ENCODE results near the gene ARMC7. TPM values are rescaled to one million over a fixed set of nuclear protein-coding genes. Genes with fewer than 3 reads are reported as not detected.

The ARMC7 gene
- total RNA-seq, 1 experiment from 2014 or later, result 12.3 TPM

DNA sequence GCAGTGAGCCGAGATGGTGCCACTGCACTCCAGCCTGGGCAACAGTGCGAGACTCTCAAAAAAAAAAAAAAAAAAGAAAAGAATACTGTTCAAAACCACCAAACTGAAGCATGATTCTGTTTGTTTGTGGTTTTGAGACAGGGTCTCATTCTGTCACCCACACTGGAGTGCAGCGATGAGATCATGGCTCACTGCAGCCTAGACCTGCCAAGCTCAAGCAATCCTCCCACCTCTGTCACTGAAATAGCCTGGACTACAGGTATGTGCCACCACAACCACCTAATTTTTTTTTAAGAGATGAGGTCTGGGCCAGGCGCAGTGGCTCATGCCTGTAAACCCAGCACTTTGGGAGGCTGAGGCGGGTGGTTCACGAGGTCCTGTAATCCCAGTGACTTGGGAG, 68.7 kb downstream of the ARMC7 start:
- no peak for DNase-seq (ENCODE audit: low spot score)
- peaks cover 10% of the 10 kb centered on the region for H3K4me1 ChIP-seq (ENCODE audit: insufficient read depth, low read length, poor library complexity, severe bottlenecking)
- H3K9me3 ChIP-seq (ENCODE audit: low read depth, low read length, poor library complexity, severe bottlenecking), result no peaks in the 10 kb centered on the region
- ChIA-PET CTCF (no interaction called here), POLR2A (ENCODE audit: low non-redundant PET) (no interaction called here)
- no peaks in the 10 kb centered on the region for H3K27me3 ChIP-seq (replicated peaks; ENCODE audit: insufficient read depth, low read depth, low read length, poor library complexity)
- H3K27ac ChIP-seq (ENCODE audit: low read depth, low read length, poor library complexity, severe bottlenecking), result no peak overlapping the region
- TF ChIP-seq CTCF (conservative IDR thresholded peaks at IDR 0.05; ENCODE audit: low read depth, low read length) (no peak), EZH2 (IDR thresholded peaks at IDR 0.05; ENCODE audit: borderline replicate concordance, low read depth, low read length, poor library complexity, severe bottlenecking) (no peak)
- H3K4me3 ChIP-seq (ENCODE audit: low read depth, low read length, poor library complexity, severe bottlenecking), result no peak overlapping the region
- intact Hi-C loops (cut with micrococcal nuclease; ENCODE audit: unreplicated experiment), result no loop called here
- BruUV-seq (replicated peaks), result no TSS peak
- peaks cover 70% of the 10 kb centered on the region for H3K36me3 ChIP-seq (ENCODE audit: insufficient read depth, low read length, poor library complexity, severe bottlenecking)

Other genes with a start within 250 kb of the ARMC7 start
- 17.8 and 22.3 TPM in 2 replicates for gene FDXR, start 237.0 kb upstream of the ARMC7 start, total RNA-seq (2021)
- not detected in 2 replicates for gene FADS6, start 216.3 kb upstream of the ARMC7 start, total RNA-seq (2021)
- not detected in 2 replicates for gene USH1G, start 186.7 kb upstream of the ARMC7 start, total RNA-seq (2021)
- not detected in 2 replicates for gene OTOP2, start 185.7 kb upstream of the ARMC7 start, total RNA-seq (2021)
- not detected in 2 replicates for gene OTOP3, start 174.1 kb upstream of the ARMC7 start, total RNA-seq (2021)
- 1.2 and 2.9 TPM in 2 replicates for gene HID1, start 137.2 kb upstream of the ARMC7 start, total RNA-seq (2021)
- 5.8 and 7.6 TPM in 2 replicates for gene CDR2L, start 122.3 kb upstream of the ARMC7 start, total RNA-seq (2021)
- gene MRPL58, start 97.3 kb upstream of the ARMC7 start, total RNA-seq (2021), result 59.9 and 61.4 TPM in 2 replicates
- gene ATP5PD, start 63.0 kb upstream of the ARMC7 start, total RNA-seq (2021), result 291 and 311 TPM in 2 replicates
- 25.6 and 25.7 TPM in 2 replicates for gene KCTD2, start 62.7 kb upstream of the ARMC7 start, total RNA-seq (2021)
- 0.80 and 3.1 TPM in 2 replicates for gene SLC16A5, start 22.0 kb upstream of the ARMC7 start, total RNA-seq (2021)
- 43.3 and 50.0 TPM in 2 replicates for gene NT5C, start 21.8 kb downstream of the ARMC7 start, total RNA-seq (2021)
- 493 and 526 TPM in 2 replicates for gene JPT1, start 44.5 kb downstream of the ARMC7 start, total RNA-seq (2021)
- gene SUMO2, start 73.0 kb downstream of the ARMC7 start, total RNA-seq (2021), result 681 and 703 TPM in 2 replicates
- 140 and 156 TPM in 2 replicates for gene NUP85, start 95.7 kb downstream of the ARMC7 start, total RNA-seq (2021)
- 52.7 and 55.8 TPM in 2 replicates for gene GGA3, start 151.6 kb downstream of the ARMC7 start, total RNA-seq (2021)
- gene MRPS7, start 151.9 kb downstream of the ARMC7 start, total RNA-seq (2021), result 103 and 105 TPM in 2 replicates
- 14.7 and 22.4 TPM in 2 replicates for gene MIF4GD, start 161.3 kb downstream of the ARMC7 start, total RNA-seq (2021)
- 40.0 and 45.0 TPM in 2 replicates for gene SLC25A19, start 179.5 kb downstream of the ARMC7 start, total RNA-seq (2021)

Data from A673 (cell line).